Activated CD8-positive, alpha-beta memory T cell treated with anti-CD3 and anti-CD28 coated beads, Interleukin-2, amount 10 ng/mL, durations not matched to agents 7 days and 5 days (primary cell): ENCODE measurements around the gene PFN3. TPM values are rescaled to one million over a fixed set of nuclear protein-coding genes. Genes with fewer than 3 reads are reported as not detected.
A peak's percentile ranks its signal among the peaks of the same experiment; 100 is the strongest.

Experiments used
- ATAC-seq: fragments of 150-1000 bp; cut with Tn5 transposase; one replicate; pipeline ENCODE4 v1.10.0; 2021; ENCODE audit warnings: moderate library complexity
- CTCF ChIA-PET: fragments of 350-600 bp; sonication (Branson Sonifier 250); formaldehyde crosslinking; loops from one replicate; lab custom pipeline; 2021; ENCODE audit warnings: antibody characterized with exemption; lab: Charles Lee
- DNase-seq: peaks from one replicate; pipeline ENCODE4 v3.0.0-alpha.2; 2020
- H3K27ac Mint-ChIP-seq: one replicate; pipeline ENCODE4 v1.8.0; 2021; ENCODE audit warnings: mild to moderate bottlenecking, mixed read lengths
- H3K27me3 Mint-ChIP-seq: one replicate; pipeline ENCODE4 v1.8.0; 2021; ENCODE audit warnings: mixed read lengths
- H3K36me3 Mint-ChIP-seq: one replicate; pipeline ENCODE4 v1.8.0; 2021; ENCODE audit warnings: mild to moderate bottlenecking, mixed read lengths
- H3K4me1 Mint-ChIP-seq: one replicate; pipeline ENCODE4 v1.8.0; 2021; ENCODE audit warnings: mixed read lengths
- H3K4me3 Mint-ChIP-seq: one replicate; pipeline ENCODE4 v1.8.0; 2021; ENCODE audit warnings: mild to moderate bottlenecking, moderate library complexity, mixed read lengths
- H3K9me3 Mint-ChIP-seq: one replicate; pipeline ENCODE4 v1.8.0; 2022; ENCODE audit warnings: low read depth, mixed read lengths
- total RNA-seq, 2 experiments: library from RNA; stranded (reverse); gene quantifications; one replicate each; pipeline ENCODE4 v1.2.3, GENCODE V29; 2021

The PFN3 gene
- total RNA-seq = not detected

GRCh38 chr5:177399997-177400868, at the start of gene PFN3:
TSS of gene PFN3 (minus strand) at chr5:177400661. CDS start at chr5:177400576, 85 bp downstream.
- Mint-ChIP-seq H3K27me3 (peaks cover 23% of the 10 kb centered on the region), H3K4me1 (peaks cover 25% of the 10 kb centered on the region), H3K36me3 (no peaks in the 10 kb centered on the region), H3K4me3 (no peak within 1 kb of the TSS), H3K9me3 (no peaks in the 10 kb centered on the region), H3K27ac (no peak within 1 kb of the TSS)
- DNase-seq = no peak
- no peak for ATAC-seq
- CTCF ChIA-PET = interaction anchor here (1.0 to 18.7 kb wide), 8 partner anchors 8 to 99 kb away, joined by 3 to 717 read pairs (median 76); partner anchors contain the start of genes GRK6, PDLIM7, PRR7 and RGS14

GRCh38 chr5:177449140-177450061, 48.9 kb upstream of the PFN3 start:
- H3K4me1 Mint-ChIP-seq = peaks cover 39% of the 10 kb centered on the region
- H3K36me3 Mint-ChIP-seq = no peaks in the 10 kb centered on the region
- no peak overlapping the region for H3K27ac Mint-ChIP-seq
- ATAC-seq (no peak), DNase-seq (no peak)
- peaks cover 15% of the 10 kb centered on the region for H3K27me3 Mint-ChIP-seq
- H3K4me3 Mint-ChIP-seq = no peak overlapping the region
- CTCF ChIA-PET = interaction anchor here (0.7 to 25.5 kb wide), 10 partner anchors 8 to 91 kb away, joined by 3 to 717 read pairs (median 7); partner anchors contain the start of genes F12, GRK6 and PFN3
- no peaks in the 10 kb centered on the region for H3K9me3 Mint-ChIP-seq

GRCh38 chr5:177448244-177448950, 47.9 kb upstream of the PFN3 start:
- Mint-ChIP-seq H3K4me3 (peak overlapping the region; percentile 29), H3K36me3 (no peaks in the 10 kb centered on the region), H3K9me3 (no peaks in the 10 kb centered on the region), H3K4me1 (peaks cover 39% of the 10 kb centered on the region), H3K27me3 (peaks cover 14% of the 10 kb centered on the region), H3K27ac (no peak overlapping the region)
- no peak for DNase-seq
- ATAC-seq = no peak
- CTCF ChIA-PET = interaction anchor here (0.9 to 25.5 kb wide), 11 partner anchors 7 to 138 kb away, joined by 3 to 717 read pairs (median 6); partner anchors contain the start of genes F12, GRK6 and PFN3

GRCh38 chr5:177447611-177448243, 47.3 kb upstream of the PFN3 start:
- CTCF ChIA-PET = interaction anchor here (0.9 to 25.5 kb wide), 10 partner anchors 8 to 138 kb away, joined by 3 to 717 read pairs (median 5); partner anchors contain the start of genes F12, GRK6 and PFN3
- H3K4me1 Mint-ChIP-seq = peaks cover 39% of the 10 kb centered on the region
- H3K27me3 Mint-ChIP-seq = peaks cover 10% of the 10 kb centered on the region
- peak overlapping the region; percentile 28 for H3K4me3 Mint-ChIP-seq
- no peak for ATAC-seq
- no peak for DNase-seq
- no peak overlapping the region for H3K27ac Mint-ChIP-seq
- no peaks in the 10 kb centered on the region for H3K36me3 Mint-ChIP-seq
- no peaks in the 10 kb centered on the region for H3K9me3 Mint-ChIP-seq

- peak overlapping the region; percentile 26 for H3K4me3 Mint-ChIP-seq
- CTCF ChIA-PET = interaction anchor here (1.0 to 25.5 kb wide), 11 partner anchors 7 to 137 kb away, joined by 3 to 717 read pairs (median 6); partner anchors contain the start of genes F12, GRK6 and PFN3
- DNase-seq (peak; percentile 78), ATAC-seq (peak; percentile 41)
- H3K27me3 Mint-ChIP-seq = peaks cover 10% of the 10 kb centered on the region
- no peaks in the 10 kb centered on the region for H3K9me3 Mint-ChIP-seq
- peaks cover 2% of the 10 kb centered on the region for H3K36me3 Mint-ChIP-seq
- H3K27ac Mint-ChIP-seq = no peak overlapping the region
- peaks cover 39% of the 10 kb centered on the region for H3K4me1 Mint-ChIP-seq
Observed at GRCh38 chr5:177447066-177447610, 46.7 kb upstream of the PFN3 start.

- ATAC-seq (peak; percentile 74), DNase-seq (peak; percentile 79)
- H3K4me1 Mint-ChIP-seq = peaks cover 39% of the 10 kb centered on the region
- peaks cover 2% of the 10 kb centered on the region for H3K36me3 Mint-ChIP-seq
- H3K27ac Mint-ChIP-seq = peak within 1 kb of the TSS; percentile 76
- CTCF ChIA-PET = interaction anchor here (0.9 to 25.5 kb wide), 15 partner anchors 8 to 137 kb away, joined by 3 to 717 read pairs (median 4); partner anchors contain the start of genes F12, GRK6, LMAN2 and PFN3
- no peaks in the 10 kb centered on the region for H3K9me3 Mint-ChIP-seq
- peak within 1 kb of the TSS; percentile 60 for H3K4me3 Mint-ChIP-seq
- H3K27me3 Mint-ChIP-seq = peaks cover 10% of the 10 kb centered on the region
Observed at GRCh38 chr5:177446200-177447065, 46.0 kb upstream of the PFN3 start, which contains the start of gene PRR7. TSS of gene PRR7 (plus strand) at chr5:177446814. CDS start at chr5:177455068, 8,254 bp downstream.

- no peak for DNase-seq
Observed at GRCh38 chr5:177445917-177446199, 45.4 kb upstream of the PFN3 start.

GRCh38 chr5:177445052-177445916, 44.8 kb upstream of the PFN3 start:
- Mint-ChIP-seq H3K9me3 (no peaks in the 10 kb centered on the region), H3K27ac (peak overlapping the region; percentile 76), H3K4me3 (peak overlapping the region; percentile 60), H3K4me1 (peaks cover 39% of the 10 kb centered on the region), H3K36me3 (peaks cover 2% of the 10 kb centered on the region), H3K27me3 (peaks cover 10% of the 10 kb centered on the region)
- CTCF ChIA-PET = interaction anchor here (0.9 to 25.5 kb wide), 11 partner anchors 9 to 136 kb away, joined by 3 to 717 read pairs (median 4); partner anchors contain the start of genes F12, GRK6, LMAN2 and PFN3
- no peak for DNase-seq
- no peak for ATAC-seq

More at GRCh38 chr5:177445917-177446199, 45.4 kb upstream of the PFN3 start:
- Mint-ChIP-seq H3K27me3 (peaks cover 10% of the 10 kb centered on the region), H3K4me1 (peaks cover 39% of the 10 kb centered on the region), H3K27ac (peak overlapping the region; percentile 76), H3K4me3 (peak overlapping the region; percentile 60), H3K36me3 (peaks cover 2% of the 10 kb centered on the region), H3K9me3 (no peaks in the 10 kb centered on the region)
- CTCF ChIA-PET = interaction anchor here (0.9 to 25.5 kb wide), 13 partner anchors 8 to 136 kb away, joined by 3 to 717 read pairs (median 4); partner anchors contain the start of genes F12, GRK6, LMAN2 and PFN3
- no peak for ATAC-seq

GRCh38 chr5:177444106-177445051, 43.9 kb upstream of the PFN3 start:
- Mint-ChIP-seq H3K4me1 (peaks cover 45% of the 10 kb centered on the region), H3K36me3 (peaks cover 9% of the 10 kb centered on the region), H3K27ac (peak overlapping the region; percentile 75), H3K9me3 (no peaks in the 10 kb centered on the region), H3K4me3 (no peak overlapping the region), H3K27me3 (peaks cover 10% of the 10 kb centered on the region)
- ATAC-seq = no peak
- no peak for DNase-seq
- CTCF ChIA-PET = interaction anchor here (1.0 to 25.5 kb wide), 7 partner anchors 10 to 135 kb away, joined by 3 to 717 read pairs (median 64); partner anchors contain the start of genes F12, GRK6 and PFN3
